Tibial nerve (tissue), 3 donors: ENCODE measurements around the gene MLLT10.

Experiments
- POLR2A ChIP-seq, 2 donors: fragments of 450-650 bp; IDR thresholded peaks; one replicate each; pipeline ENCODE4 v1.6.1; 2017; ENCODE audit warnings: antibody characterized with exemption in 2 of 2, mild to moderate bottlenecking in 2 of 2, moderate library complexity in 2 of 2
- TF ChIP-seq, protein P1 (sequence below), 5 experiments: fragments of 200-600 bp in 3 of 5; fragments of 450-650 bp in 2 of 5; sonication (generic) in 3 of 5; IDR thresholded peaks; one replicate each; pipeline ENCODE4 v1.5.1; 2016 to 2019; ENCODE audit warnings: antibody characterized with exemption in 5 of 5, mild to moderate bottlenecking in 3 of 5, moderate library complexity in 2 of 5

DNA sequence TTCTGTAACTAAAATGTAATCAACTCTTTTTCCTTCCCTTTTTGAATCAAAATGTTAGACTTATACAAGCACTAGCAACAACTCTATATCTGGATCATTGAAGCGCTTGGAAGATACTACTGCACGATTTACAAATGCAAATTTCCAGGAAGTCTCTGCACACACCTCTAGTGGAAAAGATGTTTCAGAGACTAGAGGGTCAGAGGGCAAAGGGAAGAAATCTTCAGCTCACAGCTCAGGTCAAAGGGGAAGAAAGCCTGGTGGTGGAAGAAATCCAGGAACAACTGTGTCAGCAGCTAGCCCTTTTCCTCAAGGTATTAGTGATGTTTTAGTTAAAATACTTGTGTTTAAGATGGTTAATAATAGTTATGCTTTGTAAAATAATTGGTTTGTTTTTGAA lies 136.4 kb downstream of the MLLT10 start:
- TF ChIP-seq, protein P1, sequence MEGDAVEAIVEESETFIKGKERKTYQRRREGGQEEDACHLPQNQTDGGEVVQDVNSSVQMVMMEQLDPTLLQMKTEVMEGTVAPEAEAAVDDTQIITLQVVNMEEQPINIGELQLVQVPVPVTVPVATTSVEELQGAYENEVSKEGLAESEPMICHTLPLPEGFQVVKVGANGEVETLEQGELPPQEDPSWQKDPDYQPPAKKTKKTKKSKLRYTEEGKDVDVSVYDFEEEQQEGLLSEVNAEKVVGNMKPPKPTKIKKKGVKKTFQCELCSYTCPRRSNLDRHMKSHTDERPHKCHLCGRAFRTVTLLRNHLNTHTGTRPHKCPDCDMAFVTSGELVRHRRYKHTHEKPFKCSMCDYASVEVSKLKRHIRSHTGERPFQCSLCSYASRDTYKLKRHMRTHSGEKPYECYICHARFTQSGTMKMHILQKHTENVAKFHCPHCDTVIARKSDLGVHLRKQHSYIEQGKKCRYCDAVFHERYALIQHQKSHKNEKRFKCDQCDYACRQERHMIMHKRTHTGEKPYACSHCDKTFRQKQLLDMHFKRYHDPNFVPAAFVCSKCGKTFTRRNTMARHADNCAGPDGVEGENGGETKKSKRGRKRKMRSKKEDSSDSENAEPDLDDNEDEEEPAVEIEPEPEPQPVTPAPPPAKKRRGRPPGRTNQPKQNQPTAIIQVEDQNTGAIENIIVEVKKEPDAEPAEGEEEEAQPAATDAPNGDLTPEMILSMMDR (IDR thresholded peaks at IDR 0.05) = no peak
- no peak for TF ChIP-seq POLR2A (IDR thresholded peaks at IDR 0.05)
